HG03460 (cell line): ENCODE results near the gene SETBP1.

Source experiments
- ATAC-seq: cut with Tn5 transposase; IDR thresholded peaks from one replicate; pipeline ENCODE4 v1.9.1; 2021; ENCODE audit not compliant: unreplicated experiment

SETBP1 gene

DNA sequence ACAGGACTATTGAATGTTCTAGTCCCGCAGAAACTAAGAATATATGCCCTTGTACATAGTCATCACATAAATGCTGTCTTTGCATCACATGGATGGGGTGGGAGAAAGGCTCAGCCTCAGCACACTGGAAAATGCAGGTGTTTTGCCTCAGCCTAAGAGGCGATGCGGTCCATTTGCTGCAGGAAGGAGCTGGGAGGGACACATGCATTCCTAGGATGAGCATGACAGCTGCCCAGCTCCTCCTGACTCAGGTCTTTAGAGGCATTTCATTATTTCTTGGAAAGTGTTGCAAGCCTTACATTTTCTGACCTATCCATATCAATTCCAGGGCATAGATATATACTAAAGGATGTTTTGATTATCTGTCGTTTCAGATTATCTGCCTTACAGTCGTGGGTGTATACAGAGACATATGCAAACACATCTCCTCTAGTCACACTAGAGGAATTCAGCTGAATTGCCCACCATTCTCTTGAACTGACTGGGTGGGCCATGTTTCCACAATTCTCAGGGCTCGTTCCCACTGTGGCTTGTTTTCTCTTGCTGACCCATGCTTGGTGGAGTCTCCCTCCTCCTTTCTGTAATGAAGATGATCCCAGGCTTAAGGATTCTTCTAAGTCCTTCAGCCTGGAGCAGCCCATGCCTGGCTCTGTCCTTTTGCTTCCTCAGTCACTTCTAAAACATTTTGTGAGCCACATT is 156.9 kb downstream of the SETBP1 start:
- no peak for ATAC-seq

DNA sequence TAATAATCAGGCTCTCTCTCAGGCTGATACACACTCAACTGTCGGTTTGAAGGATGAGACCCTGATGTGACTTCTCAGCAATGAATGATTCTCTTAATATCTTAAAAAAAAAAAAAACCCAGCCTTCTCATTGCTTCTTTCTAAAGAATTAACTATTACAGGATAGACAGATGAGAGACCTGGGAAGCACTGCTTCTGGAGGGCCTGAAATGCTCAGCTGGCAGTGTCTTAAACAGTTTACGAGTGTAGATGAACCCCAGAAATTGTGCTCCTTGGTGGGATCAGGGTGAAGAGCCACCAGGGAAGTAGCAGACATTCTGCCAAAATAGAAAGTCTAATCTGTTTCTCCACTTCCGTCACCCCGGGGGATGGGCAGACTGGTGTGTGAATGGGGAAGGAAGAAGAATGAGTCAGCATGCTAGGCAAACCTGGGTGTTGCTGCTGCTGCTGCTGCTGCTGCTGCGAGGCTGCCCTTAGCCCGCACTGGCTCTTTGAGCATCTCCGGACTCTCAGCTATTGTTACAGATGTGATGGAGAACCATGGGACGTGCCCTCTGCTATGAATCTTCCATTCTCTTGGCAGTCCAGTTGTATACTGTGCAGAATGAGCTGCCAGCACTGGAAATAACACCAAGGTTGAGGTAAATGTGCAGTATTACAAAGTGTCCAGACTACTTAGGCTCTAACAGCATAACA is 158.4 kb downstream of the SETBP1 start:
- peak; percentile 99 for ATAC-seq

DNA sequence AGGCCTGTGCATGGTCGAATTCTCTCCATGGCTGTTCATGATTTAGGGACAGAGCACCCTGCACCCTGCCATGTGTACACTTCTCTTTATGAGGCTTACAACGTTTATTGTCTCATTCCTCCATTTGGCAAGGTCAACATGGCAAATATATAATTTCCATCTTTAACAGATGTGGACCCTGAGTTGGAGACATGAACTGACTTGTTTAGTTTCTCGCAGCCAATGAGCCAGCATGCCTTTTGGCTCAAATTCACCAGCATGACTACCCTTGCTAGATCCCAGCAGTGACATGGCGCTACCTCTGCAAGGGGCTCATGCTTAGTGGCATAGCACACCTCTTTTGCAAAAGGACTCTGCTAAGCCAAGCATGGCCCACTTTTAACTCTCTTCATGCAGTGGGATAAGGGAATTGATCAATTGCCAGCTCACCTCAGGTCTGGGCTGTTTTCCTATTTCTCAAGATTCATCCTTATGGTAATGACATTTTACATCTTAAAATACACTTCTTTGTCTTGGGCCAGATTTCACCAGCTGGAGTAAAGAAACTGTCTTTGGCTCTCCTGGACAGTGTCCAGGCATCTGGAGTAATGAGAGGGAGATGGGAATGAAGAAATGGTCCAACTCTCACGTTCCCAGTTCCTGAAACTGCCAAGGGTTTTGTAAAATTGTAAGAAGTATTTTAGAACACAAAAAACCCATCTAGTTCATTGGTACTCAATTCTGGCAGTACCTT is 159.5 kb downstream of the SETBP1 start:
- no peak for ATAC-seq

DNA sequence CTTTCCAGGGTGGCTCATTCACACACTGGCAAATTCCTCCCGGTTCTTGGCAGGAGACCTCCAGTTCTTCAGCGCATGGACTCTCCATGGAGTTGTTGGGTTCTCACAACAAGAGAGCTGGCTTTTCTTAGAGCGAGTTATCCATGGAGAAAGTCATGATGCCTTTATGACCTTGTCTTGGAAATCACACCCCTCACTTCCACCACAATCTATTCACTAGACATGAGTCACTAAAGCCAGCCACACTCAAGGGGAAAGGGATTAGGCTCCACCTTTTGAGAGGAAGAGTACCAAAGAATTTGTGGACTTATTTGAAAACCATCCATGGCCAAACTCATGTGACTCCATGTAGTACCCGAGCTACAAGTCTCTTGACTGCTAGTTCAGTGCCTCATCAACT is 160.5 kb downstream of the SETBP1 start:
- no peak for ATAC-seq

DNA sequence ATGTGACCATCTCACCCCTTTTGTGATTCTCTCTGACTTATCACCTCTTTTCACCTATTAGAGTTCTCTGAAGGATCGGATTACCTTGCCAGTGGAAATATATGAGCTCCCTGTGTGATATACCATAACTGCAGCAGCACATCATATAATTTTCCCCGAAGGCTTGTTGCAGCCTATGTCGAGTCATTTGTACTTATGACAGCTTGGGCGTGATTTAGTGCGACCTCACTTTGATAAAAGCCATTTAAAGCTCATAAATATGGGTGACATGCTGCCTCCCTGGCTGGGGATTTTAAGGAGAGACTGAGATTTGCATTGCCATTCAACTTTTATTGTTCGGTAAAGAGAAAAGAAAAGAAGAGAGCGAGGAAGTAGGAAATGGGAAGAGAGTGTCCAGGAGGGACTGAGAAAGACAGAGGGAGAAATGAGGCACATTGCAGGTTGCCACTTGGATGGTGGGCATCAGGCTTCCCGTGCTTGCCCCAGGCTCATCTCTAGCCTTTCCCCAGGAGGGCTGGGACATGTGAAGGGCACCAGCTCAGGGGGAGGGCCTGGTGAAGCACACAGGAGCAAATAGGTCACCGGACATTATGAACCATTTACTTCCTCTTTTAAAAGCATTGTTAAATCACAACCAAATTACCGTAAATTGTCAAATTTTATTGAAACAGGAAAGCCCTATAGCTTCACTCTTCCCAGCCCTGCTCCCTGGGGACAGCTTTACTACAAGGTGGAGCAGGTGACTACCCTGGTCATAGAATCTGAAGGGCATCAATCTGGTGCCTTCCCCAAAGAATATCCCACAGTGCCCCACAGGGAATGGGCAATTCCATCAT is 161.3 kb downstream of the SETBP1 start:
- ATAC-seq = no peak

DNA sequence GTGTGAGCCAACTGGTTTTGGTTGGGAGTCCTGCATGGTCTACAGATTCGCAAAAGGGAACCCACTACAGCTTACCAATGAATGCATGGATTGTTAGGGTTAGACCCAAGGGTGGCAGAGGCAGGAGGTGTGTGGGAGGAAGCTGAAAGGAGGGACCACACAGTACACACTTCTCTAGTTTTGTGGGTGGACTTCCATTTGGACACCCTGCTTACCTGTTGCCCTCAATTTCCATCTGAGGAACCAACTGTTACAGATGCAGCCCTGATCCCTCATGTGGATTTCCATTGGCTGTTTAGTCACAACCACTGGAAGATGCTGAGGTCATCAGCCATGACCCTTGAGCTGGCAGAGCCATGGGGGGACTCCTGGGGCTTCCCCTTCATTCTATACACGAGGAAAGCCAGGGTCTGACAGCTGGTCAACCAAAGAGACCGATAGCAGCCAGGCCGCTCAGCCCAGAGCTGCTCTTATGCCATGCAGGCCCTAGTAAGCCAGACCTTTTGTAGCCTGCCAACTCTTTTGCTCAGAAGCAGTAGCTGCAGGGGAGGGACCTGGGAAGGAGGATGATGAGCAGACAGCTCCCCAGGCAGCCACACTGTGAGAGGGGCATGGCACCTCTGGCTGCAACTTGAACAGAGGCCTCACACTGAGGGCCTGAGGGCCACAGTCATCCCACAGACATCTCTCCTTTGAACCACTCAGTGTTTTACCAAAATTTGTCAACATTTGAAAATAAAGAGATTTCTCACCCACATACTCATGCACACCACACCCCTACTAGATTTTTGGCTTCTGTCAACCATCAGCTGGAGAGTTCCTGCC is 162.1 kb downstream of the SETBP1 start:
- ATAC-seq = no peak

DNA sequence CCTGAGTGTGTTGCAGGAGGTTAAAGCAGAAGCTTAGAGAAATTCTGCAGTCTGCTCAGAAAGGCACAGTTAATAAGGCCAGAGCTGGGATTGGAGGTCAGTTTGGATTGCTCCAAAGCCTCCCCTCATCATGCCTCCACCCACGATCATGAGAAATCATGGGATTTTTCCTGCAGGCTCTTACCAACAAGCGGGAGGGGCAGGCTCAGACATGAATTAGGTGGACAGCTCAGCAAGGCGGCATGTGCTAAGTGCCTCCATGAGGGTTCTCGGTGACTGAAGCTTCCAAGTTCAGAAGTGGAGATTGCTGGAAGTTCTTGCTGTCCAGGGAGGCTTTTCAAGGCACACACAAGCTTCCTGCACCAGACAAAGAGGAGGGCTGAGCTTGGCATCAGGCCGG is 163.8 kb downstream of the SETBP1 start:
- ATAC-seq = no peak

DNA sequence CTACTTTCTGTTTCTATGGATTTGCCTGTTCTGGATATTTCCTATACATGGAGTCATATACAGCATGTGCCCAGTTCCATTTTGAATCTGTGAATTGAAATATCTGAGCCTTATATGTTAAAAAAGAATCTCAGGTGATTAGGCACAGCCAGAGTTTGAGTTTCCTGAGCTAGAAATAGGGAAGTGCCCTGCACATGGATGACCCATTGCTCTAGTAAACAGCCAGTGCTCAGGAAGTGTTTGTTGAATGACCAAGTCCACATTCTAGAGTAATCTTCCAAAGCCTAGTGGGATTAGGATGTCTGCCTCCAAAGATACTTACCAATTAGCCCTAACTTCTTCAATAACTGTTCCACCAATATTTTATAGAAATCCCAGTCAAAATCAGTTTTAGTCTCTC is 165.8 kb downstream of the SETBP1 start:
- no peak for ATAC-seq

DNA sequence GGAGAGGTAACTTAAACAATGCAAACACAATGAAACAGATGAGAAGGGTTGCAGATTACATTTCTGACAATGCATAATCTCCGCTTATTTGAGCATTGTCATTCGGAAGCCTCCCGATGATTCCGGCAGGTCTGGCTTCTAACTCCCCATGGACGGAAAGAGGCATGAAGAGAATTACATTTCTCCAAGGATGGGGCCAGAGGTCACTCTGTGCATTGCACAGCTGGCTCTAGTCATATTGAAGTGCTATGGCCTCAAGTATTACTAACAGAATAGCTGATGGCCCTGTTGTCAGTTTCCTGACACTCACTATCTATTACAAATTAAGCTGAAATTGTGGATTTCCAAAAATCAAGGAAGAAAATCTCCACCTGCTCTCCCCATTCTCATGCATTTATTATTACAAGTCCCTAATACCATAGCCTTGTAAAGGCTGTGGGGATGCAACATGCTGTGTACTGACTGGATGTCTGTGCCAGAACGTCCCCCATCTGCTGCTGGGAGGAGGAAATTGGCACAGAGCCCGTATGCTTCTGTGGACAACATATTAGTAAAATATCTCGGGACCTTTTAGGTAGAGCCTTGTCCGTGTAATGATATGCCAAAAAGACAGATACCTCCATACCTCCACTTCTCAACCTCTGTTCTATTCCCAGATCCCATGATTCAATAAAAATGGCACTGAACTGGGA is 168.1 kb downstream of the SETBP1 start:
- ATAC-seq = no peak

DNA sequence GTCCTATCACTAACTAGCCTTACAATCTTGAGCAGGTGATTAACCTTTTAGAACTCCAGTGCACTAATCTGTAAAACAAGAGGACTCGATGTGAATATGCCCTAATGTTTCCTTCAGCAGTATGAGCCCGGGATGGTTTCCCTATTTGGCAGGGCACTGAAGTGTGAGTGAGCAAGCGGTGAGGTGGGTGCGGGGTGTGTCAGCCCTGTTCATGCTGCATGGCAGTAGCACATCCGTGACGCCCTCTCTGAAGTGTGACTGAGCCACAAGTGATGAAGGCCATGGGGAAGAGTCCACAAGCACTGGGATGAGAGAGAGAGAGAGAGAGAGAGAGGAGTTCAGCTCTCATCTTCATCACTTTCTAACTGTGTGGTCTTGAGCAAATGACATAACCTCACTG is 168.7 kb downstream of the SETBP1 start:
- no peak for ATAC-seq

DNA sequence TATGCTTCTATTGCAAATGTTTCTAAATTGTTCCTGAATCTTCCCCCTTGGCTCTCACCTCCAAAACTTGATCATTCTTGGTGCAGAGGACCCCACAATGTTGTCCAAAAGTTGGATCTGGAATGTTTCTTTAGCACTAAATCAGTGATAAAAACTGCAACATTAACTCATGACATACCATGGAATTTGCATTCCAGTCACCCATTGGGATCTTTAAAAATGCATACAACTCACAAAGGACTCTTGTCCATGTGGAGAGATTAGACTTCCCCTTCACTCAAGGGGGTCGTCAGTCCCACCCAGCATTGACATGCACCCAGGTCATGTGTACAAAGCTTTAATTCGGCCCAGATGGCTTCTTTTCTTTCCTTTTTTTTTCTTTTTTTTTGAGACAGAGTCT is 169.3 kb downstream of the SETBP1 start:
- no peak for ATAC-seq

DNA sequence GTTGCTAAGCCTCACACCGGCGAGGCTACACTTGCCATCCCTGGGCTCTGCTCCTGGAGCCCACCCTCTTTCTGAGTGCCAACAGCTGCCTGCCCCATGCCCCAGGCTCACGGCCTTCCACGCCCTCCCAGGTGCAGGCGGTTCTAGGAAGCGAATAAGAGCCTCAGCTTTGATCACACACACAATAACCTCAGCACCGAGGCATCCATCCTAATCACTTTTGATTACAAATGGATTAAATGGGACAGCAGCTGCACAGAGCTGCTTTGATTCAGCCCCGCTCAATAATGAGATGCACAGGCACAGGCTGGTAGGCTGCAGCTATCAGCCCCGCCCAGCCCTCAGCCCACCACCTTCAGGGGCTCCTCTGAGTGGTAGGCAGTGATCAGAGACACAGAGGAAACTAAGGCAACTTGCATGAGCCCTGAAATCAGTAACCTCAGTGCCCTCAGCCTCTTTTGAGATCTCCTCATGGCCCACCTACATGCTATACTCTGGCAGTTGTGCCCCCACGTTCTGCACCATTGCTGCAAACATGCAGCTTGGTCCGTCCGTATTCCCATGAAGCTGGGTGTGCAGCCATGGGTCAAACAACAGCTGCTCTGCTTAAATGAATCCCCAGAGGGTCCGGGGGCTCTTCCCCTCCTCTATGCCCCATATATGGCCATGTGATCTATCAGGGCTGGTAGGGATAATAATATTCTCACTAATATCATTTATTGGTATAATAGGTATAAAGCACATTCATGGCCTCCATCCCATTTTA is 171.4 kb downstream of the SETBP1 start:
- ATAC-seq = no peak

DNA sequence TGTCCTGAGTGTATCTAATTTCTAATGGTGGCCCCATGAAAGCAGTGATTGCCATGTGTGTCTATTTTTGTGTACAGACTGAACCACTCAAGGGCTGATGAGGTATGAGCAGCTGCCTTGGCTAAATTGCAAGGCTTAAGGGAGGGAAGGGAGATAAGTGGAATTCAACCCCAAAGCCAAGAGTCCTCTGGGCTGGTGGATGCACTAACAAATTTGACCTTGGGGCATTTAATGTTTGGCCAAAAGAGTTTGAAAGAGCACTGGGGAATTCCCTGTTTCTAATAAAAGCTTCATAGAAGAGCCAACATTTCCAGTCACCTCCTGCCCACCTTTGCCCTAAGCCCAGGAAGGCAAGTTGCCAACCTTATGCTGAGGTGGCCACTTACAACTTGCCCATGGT is 172.1 kb downstream of the SETBP1 start:
- no peak for ATAC-seq

DNA sequence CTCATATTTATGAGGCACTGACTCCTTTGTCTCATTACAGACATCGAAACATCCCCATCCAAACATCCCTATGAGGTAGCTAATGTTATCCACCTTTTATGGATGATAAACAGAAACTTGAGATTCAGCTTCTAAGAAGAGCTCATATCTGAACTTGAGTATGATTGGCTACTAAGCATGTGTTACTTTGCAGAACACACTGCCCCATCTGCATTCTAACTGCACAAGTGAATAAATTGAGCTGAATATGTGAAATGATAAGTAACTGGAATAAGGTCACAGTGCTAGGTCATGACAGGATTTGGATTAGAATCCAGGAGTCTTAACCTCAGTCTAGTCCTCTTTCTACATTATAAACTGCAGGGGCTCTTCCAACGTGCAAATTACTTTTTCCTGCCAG is 172.7 kb downstream of the SETBP1 start:
- no peak for ATAC-seq

DNA sequence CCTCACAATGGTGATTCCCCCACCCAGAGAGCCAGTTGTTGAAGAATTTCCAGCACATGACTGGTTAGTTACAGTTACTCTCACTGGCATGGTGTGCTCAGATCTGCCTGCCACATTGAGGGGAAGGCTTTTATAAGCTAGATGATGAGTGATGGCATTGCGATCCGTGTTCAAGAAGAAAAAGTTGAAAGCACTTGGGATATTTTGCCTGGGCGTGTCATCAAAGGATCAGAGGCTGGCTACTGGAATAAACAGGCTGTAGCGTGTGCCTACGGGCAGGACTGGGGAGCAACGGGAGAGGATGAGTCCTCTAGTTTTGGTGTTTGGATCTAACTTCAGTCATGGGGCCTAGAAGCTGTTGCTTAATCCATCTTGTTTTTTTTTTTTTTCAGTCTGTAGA is 175.0 kb downstream of the SETBP1 start:
- ATAC-seq = no peak

DNA sequence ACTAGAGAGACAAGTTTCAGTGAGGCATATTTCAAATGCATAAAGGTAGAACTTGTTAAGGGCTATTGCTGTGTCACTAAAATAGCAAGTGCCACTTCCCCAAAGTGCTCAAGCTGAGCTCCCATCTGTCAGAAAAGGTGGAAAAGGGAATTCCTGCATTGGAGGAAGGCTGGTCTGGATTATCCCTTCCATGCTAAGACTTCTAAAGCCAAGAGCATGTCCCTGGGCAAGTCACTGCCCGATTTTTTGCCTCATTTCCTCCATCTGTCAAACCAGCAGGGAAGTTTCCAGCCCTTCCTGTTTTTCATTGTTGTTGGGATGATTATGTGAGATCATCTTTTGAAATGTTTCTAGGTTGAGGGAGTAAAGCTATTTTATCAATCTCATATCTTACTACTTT is 175.5 kb downstream of the SETBP1 start:
- ATAC-seq = no peak

DNA sequence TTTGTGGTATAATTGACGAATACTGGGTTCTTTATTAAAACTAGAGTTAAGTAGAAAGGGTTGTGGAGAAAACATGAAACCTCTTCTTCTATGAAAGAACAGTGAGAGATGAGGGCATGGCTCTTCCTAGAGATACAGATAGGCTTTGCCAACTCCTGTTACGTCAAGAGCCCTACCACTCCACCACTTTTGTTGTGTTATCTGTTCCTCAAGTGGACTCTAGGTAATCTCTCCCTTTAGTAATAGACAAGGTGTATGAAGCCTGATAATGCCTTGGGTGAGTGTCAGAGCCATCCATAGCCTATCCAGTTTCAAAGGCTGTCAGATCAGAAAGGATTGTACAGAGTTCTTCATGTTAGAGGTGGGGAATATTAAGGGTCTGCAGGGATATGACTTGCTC is 176.4 kb downstream of the SETBP1 start:
- no peak for ATAC-seq

DNA sequence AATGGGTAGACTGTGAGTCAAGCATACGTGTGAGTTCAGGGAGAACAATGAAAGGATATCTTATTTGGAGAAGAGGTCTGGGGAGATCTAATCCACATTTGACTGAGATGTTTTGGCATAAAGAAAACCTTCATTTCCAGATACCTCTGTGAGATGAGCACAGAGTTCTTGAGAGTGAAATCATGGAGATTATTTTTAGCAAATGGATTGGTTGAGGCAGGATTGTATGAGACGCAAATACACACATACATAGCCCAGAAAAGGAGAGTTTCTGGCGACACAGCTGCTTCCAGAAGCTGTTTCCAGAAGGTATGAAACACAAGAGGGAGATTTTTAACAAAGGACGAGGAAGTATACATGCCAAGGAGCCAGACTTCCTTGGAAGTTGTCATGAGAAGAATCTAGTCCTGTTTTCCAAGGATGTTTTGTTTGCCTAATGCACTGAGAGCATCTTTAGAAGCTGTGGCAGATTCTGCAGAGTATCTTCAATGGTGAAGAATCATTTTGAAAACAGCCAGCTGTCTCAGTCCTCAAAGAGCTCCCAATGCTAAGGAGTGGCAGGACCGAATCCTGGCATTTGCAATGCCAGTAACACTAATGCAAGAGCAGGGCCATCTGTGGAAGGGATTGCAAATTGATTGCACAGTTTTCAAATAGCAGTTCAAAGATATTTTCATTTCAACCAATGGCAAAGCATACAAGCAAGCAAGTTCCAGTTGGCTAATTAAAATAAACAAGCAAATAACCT is 177.2 kb downstream of the SETBP1 start:
- no peak for ATAC-seq
